Neural crest cell (in vitro differentiated cells): ENCODE results near the gene PGRMC1. TPM values are rescaled to one million over a fixed set of nuclear protein-coding genes. Genes with fewer than 3 reads are reported as not detected.
"Not testable (repeated sequence)": the region's sequence is repeated elsewhere in the genome, so short reads cannot be mapped to it uniquely, and the experiment has no call there.

Experiments used
- DNase-seq: peaks from one replicate; pipeline ENCODE4 v3.0.0; 2021; ENCODE audit warnings: low read depth, mixed read lengths, low spot score
- H3K27ac Mint-ChIP-seq: one replicate; pipeline ENCODE4 v1.8.0; 2021; ENCODE audit warnings: mild to moderate bottlenecking, mixed read lengths; ENCODE audit not compliant: unreplicated experiment
- H3K27me3 Mint-ChIP-seq: 2 replicates; pipeline ENCODE4 v1.8.0; 2021; ENCODE audit warnings: low read depth, mild to moderate bottlenecking, mixed read lengths
- H3K36me3 Mint-ChIP-seq: 2 replicates; pipeline ENCODE4 v1.8.0; 2021; ENCODE audit warnings: low read depth, mild to moderate bottlenecking, mixed read lengths
- H3K4me1 Mint-ChIP-seq: 2 replicates; pipeline ENCODE4 v1.8.0; 2021; ENCODE audit warnings: mixed read lengths
- H3K4me3 Mint-ChIP-seq: one replicate; pipeline ENCODE4 v1.8.0; 2021; ENCODE audit warnings: mild to moderate bottlenecking, mixed read lengths
- H3K9me3 Mint-ChIP-seq: 2 replicates; pipeline ENCODE4 v1.8.0; 2021; ENCODE audit warnings: mixed read lengths
- total RNA-seq: library from RNA; stranded (reverse); gene quantifications from 2 replicates; pipeline ENCODE4 v1.2.1, GENCODE V29; 2021
- TF ChIP-seq, protein P1 (sequence below): fragments of 200-600 bp; sonication (generic); conservative IDR thresholded peaks from 2 replicates; pipeline ENCODE4 v1.5.0; 2021; ENCODE audit warnings: antibody characterized with exemption, mild to moderate bottlenecking

Gene PGRMC1
- total RNA-seq, 1 donor from 2014 or later = 210 TPM

GRCh38 chrX:119190091-119190681, 45.9 kb upstream of the PGRMC1 start:
- Mint-ChIP-seq H3K4me1 (no peaks in the 10 kb centered on the region), H3K4me3 (no peak overlapping the region), H3K36me3 (peaks cover 4% of the 10 kb centered on the region), H3K27ac (no peak overlapping the region), H3K9me3 (peaks cover 10% of the 10 kb centered on the region), H3K27me3 (no peaks in the 10 kb centered on the region)
- TF ChIP-seq, protein P1, sequence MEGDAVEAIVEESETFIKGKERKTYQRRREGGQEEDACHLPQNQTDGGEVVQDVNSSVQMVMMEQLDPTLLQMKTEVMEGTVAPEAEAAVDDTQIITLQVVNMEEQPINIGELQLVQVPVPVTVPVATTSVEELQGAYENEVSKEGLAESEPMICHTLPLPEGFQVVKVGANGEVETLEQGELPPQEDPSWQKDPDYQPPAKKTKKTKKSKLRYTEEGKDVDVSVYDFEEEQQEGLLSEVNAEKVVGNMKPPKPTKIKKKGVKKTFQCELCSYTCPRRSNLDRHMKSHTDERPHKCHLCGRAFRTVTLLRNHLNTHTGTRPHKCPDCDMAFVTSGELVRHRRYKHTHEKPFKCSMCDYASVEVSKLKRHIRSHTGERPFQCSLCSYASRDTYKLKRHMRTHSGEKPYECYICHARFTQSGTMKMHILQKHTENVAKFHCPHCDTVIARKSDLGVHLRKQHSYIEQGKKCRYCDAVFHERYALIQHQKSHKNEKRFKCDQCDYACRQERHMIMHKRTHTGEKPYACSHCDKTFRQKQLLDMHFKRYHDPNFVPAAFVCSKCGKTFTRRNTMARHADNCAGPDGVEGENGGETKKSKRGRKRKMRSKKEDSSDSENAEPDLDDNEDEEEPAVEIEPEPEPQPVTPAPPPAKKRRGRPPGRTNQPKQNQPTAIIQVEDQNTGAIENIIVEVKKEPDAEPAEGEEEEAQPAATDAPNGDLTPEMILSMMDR = no peak
- no peak for DNase-seq

DNA sequence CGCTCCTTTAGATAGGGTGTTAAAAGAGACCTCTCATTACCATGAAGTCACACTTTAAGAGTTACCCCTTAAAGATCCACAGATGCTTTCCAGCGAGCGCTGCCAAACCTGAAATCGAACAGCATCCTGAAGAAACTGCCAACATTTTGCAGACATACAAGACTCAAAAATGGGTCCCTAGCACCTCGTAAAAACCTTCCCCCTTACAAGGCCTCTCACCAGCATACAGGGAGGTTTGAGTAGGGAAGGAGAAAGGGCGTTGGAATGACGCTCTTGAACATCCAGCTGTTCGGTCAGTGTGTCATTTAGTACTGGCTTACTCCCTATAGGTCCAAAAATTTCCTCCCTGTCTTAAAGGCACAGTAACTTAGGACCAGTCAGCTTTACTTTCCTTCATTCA, 45.3 kb upstream of the PGRMC1 start:
- Mint-ChIP-seq H3K36me3 (peaks cover 4% of the 10 kb centered on the region), H3K9me3 (peaks cover 10% of the 10 kb centered on the region), H3K27me3 (no peaks in the 10 kb centered on the region), H3K27ac (no peak overlapping the region), H3K4me1 (no peaks in the 10 kb centered on the region), H3K4me3 (no peak overlapping the region)
- no peak for DNase-seq
- TF ChIP-seq, protein P1 = no peak

- H3K9me3 Mint-ChIP-seq = peaks cover 5% of the 10 kb centered on the region
- H3K36me3 Mint-ChIP-seq = peaks cover 2% of the 10 kb centered on the region
- TF ChIP-seq, protein P1 = no peak
- H3K4me3 Mint-ChIP-seq = no peak overlapping the region
- H3K27me3 Mint-ChIP-seq = no peaks in the 10 kb centered on the region
- DNase-seq = no peak
- no peak overlapping the region for H3K27ac Mint-ChIP-seq
- no peaks in the 10 kb centered on the region for H3K4me1 Mint-ChIP-seq
Measured at GRCh38 chrX:119194621-119195020, 41.5 kb upstream of the PGRMC1 start.

DNA sequence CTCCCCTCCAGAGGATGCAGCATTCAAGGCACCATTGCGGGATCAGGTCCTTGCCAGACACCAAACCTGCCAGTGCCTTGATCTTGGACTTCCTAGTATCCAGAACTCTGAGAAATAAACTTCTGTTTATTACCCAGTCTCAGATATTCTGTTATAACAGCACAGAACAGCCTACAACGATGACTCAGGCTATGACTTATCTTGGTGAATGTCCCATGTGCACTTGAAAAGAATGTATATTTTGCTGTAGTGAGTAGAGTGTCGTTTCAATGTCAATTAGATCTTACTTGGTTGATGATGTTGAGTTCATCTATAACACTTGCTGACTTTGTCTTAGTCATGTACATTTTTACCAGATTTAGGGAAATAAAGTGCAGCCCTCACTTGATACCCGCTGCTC, 34.5 kb upstream of the PGRMC1 start:
- H3K36me3 Mint-ChIP-seq = no peaks in the 10 kb centered on the region
- H3K4me3 Mint-ChIP-seq = no peak overlapping the region
- H3K9me3 Mint-ChIP-seq = peaks cover 11% of the 10 kb centered on the region
- no peaks in the 10 kb centered on the region for H3K27me3 Mint-ChIP-seq
- no peak for DNase-seq
- no peak overlapping the region for H3K27ac Mint-ChIP-seq
- no peaks in the 10 kb centered on the region for H3K4me1 Mint-ChIP-seq
- TF ChIP-seq, protein P1 = no peak

DNA sequence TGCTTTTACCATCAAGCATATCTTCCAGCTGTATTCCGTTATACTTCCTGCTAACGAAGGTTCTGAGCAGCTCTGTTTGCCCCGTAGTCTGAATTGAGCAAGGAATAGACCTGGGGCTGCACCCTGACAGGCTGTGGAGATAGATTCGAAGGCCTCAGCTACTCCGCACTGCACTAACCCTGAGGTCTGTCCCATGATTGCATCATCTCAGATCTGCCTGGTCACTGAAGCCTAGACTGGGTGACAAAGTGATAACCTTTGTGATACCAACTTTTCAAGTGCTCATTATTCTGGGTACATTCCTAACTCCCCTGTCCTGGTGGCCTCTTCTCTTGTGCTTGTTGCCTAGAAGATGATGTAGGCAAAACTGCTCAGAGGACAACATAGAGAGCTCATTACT, 29.9 kb upstream of the PGRMC1 start:
- Mint-ChIP-seq H3K27me3 (no peaks in the 10 kb centered on the region), H3K36me3 (peaks cover 7% of the 10 kb centered on the region), H3K9me3 (peaks cover 18% of the 10 kb centered on the region), H3K27ac (no peak overlapping the region), H3K4me1 (no peaks in the 10 kb centered on the region), H3K4me3 (no peak overlapping the region)
- TF ChIP-seq, protein P1 = no peak
- DNase-seq = no peak

DNA sequence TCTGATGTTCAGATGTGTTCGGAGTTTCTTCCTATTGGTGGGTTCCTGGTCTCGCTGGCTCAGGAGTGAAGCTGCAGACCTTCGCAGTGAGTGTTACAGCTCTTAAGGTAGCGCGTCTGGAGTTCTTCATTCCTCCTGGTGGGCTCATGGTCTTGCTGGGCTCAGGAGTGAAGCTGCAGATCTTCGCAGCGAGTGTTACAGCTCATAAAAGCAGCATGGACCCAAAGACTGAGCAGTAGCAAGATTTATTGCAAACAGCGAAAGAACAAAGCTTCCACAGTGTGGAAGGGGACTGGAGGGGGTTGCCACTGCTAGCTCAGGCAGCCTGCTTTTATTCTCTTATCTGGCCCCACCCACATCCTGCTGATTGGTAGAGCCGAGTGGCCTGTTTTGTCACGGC, 28.6 kb upstream of the PGRMC1 start:
- Mint-ChIP-seq H3K27ac (peak overlapping the region; percentile 84), H3K9me3 (peaks cover 13% of the 10 kb centered on the region)
- not testable (repeated sequence) for H3K4me3 Mint-ChIP-seq, H3K4me1 Mint-ChIP-seq, H3K36me3 Mint-ChIP-seq, DNase-seq, H3K27me3 Mint-ChIP-seq
